Neural progenitor cell (in vitro differentiated cells): Measurements from ENCODE around the gene PGF.

Experiments used
- CTCF ChIP-seq: fragments of 200-600 bp; sonication (generic); IDR thresholded peaks from 2 replicates; pipeline ENCODE4 v1.5.1; 2017; ENCODE audit warnings: antibody characterized with exemption, mild to moderate bottlenecking
- EZH2 ChIP-seq: fragments of 200-600 bp; sonication (generic); IDR thresholded peaks from 2 replicates; pipeline ENCODE4 v1.6.1; 2017; ENCODE audit warnings: antibody characterized with exemption, mild to moderate bottlenecking, moderate library complexity
- EZH2phosphoT487 ChIP-seq: fragments of 200-600 bp; sonication (generic); IDR thresholded peaks from 2 replicates; pipeline ENCODE4 v1.6.1; 2017; ENCODE audit warnings: antibody characterized with exemption

GRCh38 chr14:74961238-74961911 is 6.0 kb upstream of the PGF start:
- TF ChIP-seq CTCF (no peak), EZH2 (no peak), EZH2phosphoT487 (no peak)
